Panc1 (cell line): ENCODE measurements around the gene ICA1.

Experiments
- POLR2AphosphoS5 ChIP-seq: IDR thresholded peaks from 2 replicates; pipeline ENCODE4 v1.6.1; 2012; ENCODE audit warnings: mild to moderate bottlenecking, low read depth, low read length, moderate library complexity
- TCF7L2 ChIP-seq: IDR thresholded peaks from 2 replicates; pipeline ENCODE4 v1.6.1; 2011; ENCODE audit warnings: mild to moderate bottlenecking, low read depth, low read length, inconsistent platforms
- TF ChIP-seq, protein P1 (sequence below): fragments of 450-650 bp; IDR thresholded peaks from 2 replicates; pipeline ENCODE4 v1.5.1; 2017; ENCODE audit warnings: mild to moderate bottlenecking
- TF ChIP-seq, protein P2 (sequence below), 2 experiments: IDR thresholded peaks; 2 replicates each; pipeline ENCODE4 v1.6.1; 2011 to 2012; ENCODE audit warnings: low read depth in 2 of 2, control low read depth in 1 of 2, low read length in 1 of 2, mild to moderate bottlenecking in 1 of 2, moderate library complexity in 1 of 2; ENCODE audit not compliant: insufficient read depth in 1 of 2

DNA sequence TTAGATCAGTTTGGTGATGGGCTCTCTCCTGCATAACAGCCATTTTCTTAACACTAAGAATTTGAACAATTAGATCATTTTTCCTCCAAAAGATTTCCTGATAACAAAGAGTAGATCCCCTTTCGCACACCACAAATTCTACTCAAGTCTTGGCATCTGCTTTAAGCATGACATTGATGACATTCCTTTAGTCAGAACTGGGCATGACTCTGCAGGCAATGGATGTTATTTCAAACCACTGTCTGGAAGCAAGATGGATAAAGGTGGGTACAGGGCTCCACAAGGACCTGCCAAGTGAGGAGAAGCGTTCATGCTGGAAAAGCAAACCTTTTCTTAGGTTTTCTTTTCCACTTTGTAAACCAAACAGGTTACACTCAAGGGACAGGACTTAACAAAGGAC lies 169.8 kb downstream of the ICA1 start:
- TF ChIP-seq, protein P1, sequence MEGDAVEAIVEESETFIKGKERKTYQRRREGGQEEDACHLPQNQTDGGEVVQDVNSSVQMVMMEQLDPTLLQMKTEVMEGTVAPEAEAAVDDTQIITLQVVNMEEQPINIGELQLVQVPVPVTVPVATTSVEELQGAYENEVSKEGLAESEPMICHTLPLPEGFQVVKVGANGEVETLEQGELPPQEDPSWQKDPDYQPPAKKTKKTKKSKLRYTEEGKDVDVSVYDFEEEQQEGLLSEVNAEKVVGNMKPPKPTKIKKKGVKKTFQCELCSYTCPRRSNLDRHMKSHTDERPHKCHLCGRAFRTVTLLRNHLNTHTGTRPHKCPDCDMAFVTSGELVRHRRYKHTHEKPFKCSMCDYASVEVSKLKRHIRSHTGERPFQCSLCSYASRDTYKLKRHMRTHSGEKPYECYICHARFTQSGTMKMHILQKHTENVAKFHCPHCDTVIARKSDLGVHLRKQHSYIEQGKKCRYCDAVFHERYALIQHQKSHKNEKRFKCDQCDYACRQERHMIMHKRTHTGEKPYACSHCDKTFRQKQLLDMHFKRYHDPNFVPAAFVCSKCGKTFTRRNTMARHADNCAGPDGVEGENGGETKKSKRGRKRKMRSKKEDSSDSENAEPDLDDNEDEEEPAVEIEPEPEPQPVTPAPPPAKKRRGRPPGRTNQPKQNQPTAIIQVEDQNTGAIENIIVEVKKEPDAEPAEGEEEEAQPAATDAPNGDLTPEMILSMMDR = no peak
- no peak for TF ChIP-seq POLR2AphosphoS5
- TF ChIP-seq, protein P2, sequence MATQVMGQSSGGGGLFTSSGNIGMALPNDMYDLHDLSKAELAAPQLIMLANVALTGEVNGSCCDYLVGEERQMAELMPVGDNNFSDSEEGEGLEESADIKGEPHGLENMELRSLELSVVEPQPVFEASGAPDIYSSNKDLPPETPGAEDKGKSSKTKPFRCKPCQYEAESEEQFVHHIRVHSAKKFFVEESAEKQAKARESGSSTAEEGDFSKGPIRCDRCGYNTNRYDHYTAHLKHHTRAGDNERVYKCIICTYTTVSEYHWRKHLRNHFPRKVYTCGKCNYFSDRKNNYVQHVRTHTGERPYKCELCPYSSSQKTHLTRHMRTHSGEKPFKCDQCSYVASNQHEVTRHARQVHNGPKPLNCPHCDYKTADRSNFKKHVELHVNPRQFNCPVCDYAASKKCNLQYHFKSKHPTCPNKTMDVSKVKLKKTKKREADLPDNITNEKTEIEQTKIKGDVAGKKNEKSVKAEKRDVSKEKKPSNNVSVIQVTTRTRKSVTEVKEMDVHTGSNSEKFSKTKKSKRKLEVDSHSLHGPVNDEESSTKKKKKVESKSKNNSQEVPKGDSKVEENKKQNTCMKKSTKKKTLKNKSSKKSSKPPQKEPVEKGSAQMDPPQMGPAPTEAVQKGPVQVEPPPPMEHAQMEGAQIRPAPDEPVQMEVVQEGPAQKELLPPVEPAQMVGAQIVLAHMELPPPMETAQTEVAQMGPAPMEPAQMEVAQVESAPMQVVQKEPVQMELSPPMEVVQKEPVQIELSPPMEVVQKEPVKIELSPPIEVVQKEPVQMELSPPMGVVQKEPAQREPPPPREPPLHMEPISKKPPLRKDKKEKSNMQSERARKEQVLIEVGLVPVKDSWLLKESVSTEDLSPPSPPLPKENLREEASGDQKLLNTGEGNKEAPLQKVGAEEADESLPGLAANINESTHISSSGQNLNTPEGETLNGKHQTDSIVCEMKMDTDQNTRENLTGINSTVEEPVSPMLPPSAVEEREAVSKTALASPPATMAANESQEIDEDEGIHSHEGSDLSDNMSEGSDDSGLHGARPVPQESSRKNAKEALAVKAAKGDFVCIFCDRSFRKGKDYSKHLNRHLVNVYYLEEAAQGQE (IDR thresholded peaks at IDR 0.05; ENCODE audit: insufficient read depth in 1 of 2, low read depth in 2 of 2, low read length in 1 of 2) = no peak
- TF ChIP-seq TCF7L2 = no peak
